Measurements from ENCODE around the gene RECQL.

DNA sequence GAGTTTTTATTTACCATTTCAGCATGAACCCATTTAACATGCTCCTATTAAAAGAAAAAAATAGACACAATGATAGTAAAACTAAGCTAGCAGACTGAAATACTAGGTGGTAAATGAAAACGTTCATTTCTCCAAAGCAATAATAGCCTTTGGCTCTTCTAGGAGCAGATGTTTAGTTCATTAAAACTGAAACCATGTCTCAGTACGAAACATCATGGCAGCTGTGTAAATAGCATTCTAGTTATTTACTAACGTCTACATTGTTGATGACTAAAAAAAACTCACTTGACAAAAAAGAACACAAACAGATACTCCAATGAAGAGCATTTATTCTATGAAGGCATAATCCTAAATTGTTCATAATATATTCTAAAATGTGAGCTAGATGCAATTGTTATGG lies 17.9 kb downstream of the RECQL start:
- TF ChIP-seq, protein P1, sequence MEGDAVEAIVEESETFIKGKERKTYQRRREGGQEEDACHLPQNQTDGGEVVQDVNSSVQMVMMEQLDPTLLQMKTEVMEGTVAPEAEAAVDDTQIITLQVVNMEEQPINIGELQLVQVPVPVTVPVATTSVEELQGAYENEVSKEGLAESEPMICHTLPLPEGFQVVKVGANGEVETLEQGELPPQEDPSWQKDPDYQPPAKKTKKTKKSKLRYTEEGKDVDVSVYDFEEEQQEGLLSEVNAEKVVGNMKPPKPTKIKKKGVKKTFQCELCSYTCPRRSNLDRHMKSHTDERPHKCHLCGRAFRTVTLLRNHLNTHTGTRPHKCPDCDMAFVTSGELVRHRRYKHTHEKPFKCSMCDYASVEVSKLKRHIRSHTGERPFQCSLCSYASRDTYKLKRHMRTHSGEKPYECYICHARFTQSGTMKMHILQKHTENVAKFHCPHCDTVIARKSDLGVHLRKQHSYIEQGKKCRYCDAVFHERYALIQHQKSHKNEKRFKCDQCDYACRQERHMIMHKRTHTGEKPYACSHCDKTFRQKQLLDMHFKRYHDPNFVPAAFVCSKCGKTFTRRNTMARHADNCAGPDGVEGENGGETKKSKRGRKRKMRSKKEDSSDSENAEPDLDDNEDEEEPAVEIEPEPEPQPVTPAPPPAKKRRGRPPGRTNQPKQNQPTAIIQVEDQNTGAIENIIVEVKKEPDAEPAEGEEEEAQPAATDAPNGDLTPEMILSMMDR (IDR thresholded peaks at IDR 0.05) = no peak
- TF ChIP-seq POLR2A (IDR thresholded peaks at IDR 0.05) = no peak
